Lower leg skin (tissue), 4 donors: ENCODE measurements around the gene NFYC. TPM values are rescaled to one million over a fixed set of nuclear protein-coding genes. Genes with fewer than 3 reads are reported as not detected.

Experiments
- DNase-seq, 2 donors: peaks; one replicate each; pipeline ENCODE4 v3.0.0-alpha.2; 2019; ENCODE audit warnings: low spot score in 2 of 2
- H3K4me3 ChIP-seq: fragments of 200-600 bp; sonication (generic); 2 replicates; pipeline ENCODE4 v1.5.1; 2017; ENCODE audit warnings: mild to moderate bottlenecking, low read depth; ENCODE audit not compliant: poor library complexity, severe bottlenecking
- POLR2A ChIP-seq, 2 donors: fragments of 450-650 bp; IDR thresholded peaks; one replicate each; pipeline ENCODE4 v1.6.1; 2016 to 2017; ENCODE audit warnings: antibody characterized with exemption in 2 of 2, mild to moderate bottlenecking in 1 of 2, moderate library complexity in 1 of 2
- WGBS, 2 donors: methylation state at CpG; one replicate each; pipeline ENCODE4 v1.1.5; 2018; 5-methylcytosine and 5-hydroxymethylcytosine counted together
- intact Hi-C: fragments of 100-400 bp; cut with DNase I; formaldehyde crosslinking; loops from one replicate; pipeline ENCODE4 v1.15.0; 2023; ENCODE audit warnings: low total_unique reads
- total RNA-seq, 4 donors: library from RNA; depleted of rRNA; stranded (reverse); fragments of >200 nt; gene quantifications; one replicate each; pipeline ENCODE4 v1.1.0, GENCODE V29; 2016
- TF ChIP-seq, protein P1 (sequence below), 3 donors: fragments of 450-650 bp; IDR thresholded peaks; one replicate each; pipeline ENCODE4 v1.5.1; 2016; ENCODE audit warnings: antibody characterized with exemption in 3 of 3, mild to moderate bottlenecking in 3 of 3, moderate library complexity in 2 of 3

Gene NFYC
- total RNA-seq, 4 donors from 2014 or later = 53.3 to 94.4 (median 68.0) TPM

DNA sequence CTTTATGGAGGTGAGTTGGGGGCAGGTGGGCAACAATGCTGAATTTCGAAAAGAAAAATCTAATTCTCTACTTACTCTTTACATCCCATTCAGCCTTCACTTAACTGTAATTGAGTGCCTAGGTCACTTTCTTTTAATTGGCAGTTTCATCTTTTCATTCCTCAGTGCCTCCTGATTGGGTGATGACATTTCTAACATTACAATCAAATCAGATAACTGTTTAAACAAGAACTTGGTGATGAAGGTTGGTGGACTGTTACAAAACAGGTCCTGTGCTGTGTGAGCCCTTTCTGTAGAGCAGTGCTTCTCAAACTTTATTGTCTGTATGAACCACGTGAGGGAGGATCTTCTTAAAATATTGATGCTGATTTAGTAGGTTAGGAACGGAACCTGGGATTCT is 51.9 kb downstream of the NFYC start:
- DNase-seq = no peak
- TF ChIP-seq, protein P1, sequence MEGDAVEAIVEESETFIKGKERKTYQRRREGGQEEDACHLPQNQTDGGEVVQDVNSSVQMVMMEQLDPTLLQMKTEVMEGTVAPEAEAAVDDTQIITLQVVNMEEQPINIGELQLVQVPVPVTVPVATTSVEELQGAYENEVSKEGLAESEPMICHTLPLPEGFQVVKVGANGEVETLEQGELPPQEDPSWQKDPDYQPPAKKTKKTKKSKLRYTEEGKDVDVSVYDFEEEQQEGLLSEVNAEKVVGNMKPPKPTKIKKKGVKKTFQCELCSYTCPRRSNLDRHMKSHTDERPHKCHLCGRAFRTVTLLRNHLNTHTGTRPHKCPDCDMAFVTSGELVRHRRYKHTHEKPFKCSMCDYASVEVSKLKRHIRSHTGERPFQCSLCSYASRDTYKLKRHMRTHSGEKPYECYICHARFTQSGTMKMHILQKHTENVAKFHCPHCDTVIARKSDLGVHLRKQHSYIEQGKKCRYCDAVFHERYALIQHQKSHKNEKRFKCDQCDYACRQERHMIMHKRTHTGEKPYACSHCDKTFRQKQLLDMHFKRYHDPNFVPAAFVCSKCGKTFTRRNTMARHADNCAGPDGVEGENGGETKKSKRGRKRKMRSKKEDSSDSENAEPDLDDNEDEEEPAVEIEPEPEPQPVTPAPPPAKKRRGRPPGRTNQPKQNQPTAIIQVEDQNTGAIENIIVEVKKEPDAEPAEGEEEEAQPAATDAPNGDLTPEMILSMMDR (IDR thresholded peaks at IDR 0.05) = no peak
- TF ChIP-seq POLR2A (IDR thresholded peaks at IDR 0.05) = no peak
- no peak overlapping the region for H3K4me3 ChIP-seq
- WGBS, 2 donors = 96 to 97% methylated on average over 3 of the region's 3 CpGs
- intact Hi-C loops = no loop called here

DNA sequence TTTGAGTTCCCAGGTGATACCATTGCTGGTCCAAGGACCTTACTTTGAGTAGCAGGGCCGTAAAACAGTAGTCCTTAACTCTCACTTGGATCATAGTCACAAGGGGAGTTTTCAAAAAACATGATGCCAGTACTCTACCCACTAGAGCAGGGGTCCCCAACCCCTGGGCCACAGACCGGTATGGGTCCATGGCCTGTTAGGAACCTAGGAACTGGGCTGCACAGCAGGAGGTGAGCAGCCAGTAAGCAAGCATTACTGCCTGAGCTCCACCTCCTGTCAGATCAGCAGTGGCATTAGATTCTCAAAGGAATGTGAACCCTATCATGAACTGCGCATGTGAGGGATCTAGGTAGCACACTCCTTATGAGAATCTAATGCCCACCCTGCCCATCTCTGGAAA is 52.4 kb downstream of the NFYC start:
- 97 to 100% methylated on average over 3 of the region's 3 CpGs for WGBS, 2 donors
- TF ChIP-seq, protein P1 (IDR thresholded peaks at IDR 0.05) = no peak
- no peak for TF ChIP-seq POLR2A (IDR thresholded peaks at IDR 0.05)
- no peak overlapping the region for H3K4me3 ChIP-seq
- DNase-seq = no peak
- intact Hi-C loops = no loop called here

DNA sequence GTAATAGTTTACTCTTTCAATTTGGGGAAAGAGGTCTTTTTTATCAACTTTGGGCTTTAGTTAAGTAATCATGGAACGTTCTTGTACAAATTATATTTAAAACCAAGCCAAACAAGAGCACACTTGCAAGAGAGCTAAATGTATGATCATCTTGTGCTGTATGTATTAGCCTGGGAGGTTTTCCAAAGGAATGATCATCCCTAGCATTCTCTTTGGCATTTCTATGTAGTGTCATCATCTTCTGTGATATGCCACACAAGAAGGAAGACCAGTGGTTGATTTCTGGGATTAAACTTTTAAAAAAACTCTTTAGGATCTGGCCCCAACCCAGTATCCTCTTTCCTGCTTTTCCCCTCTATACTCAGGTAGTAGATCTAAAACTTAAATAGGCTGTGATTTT is 53.7 kb downstream of the NFYC start:
- WGBS, 2 donors = 28 to 31% methylated on average over 1 of the region's 1 CpG
- H3K4me3 ChIP-seq = no peak overlapping the region
- DNase-seq = no peak
- TF ChIP-seq, protein P1 (IDR thresholded peaks at IDR 0.05) = no peak
- intact Hi-C loops = no loop called here

DNA sequence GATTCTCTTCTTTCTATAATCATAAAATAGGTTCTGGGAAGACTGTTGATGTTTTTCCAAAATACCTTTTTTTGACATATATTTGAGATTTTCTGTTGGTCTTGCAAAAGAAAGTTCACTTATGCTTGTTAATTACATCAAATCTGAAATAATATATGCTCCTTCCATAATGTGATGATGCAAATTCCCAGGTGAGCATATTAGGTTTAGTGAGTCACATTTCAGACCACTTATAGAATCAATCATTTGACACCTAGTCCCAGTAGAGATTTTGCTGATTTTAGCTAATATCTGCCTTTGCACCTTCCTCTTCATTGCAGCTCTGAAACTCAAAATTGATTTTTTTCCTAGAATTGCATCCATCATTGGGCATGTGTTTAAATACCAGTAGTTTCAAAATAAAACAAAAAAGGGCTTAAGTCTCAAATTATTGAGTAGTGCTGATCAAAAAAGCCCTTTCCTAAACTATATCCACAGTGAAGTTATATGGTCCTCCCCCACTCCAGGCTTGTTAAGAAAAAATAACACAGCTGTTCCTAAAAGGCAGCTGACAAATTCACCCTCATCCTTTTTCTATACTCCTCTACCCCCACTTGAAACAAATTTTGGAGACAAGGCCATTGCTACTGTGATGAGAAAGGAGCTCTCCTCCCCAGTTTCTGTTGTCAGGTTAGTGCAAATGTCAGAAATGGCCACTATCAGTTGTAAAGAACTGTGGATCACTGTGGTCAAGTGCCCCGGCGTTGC is 55.0 kb downstream of the NFYC start:
- 88 to 95% methylated on average over 2 of the region's 2 CpGs for WGBS, 2 donors
- intact Hi-C loops = no loop called here
- DNase-seq = no peak
- no peak for TF ChIP-seq POLR2A (IDR thresholded peaks at IDR 0.05)
- TF ChIP-seq, protein P1 (IDR thresholded peaks at IDR 0.05) = no peak
- no peak overlapping the region for H3K4me3 ChIP-seq

DNA sequence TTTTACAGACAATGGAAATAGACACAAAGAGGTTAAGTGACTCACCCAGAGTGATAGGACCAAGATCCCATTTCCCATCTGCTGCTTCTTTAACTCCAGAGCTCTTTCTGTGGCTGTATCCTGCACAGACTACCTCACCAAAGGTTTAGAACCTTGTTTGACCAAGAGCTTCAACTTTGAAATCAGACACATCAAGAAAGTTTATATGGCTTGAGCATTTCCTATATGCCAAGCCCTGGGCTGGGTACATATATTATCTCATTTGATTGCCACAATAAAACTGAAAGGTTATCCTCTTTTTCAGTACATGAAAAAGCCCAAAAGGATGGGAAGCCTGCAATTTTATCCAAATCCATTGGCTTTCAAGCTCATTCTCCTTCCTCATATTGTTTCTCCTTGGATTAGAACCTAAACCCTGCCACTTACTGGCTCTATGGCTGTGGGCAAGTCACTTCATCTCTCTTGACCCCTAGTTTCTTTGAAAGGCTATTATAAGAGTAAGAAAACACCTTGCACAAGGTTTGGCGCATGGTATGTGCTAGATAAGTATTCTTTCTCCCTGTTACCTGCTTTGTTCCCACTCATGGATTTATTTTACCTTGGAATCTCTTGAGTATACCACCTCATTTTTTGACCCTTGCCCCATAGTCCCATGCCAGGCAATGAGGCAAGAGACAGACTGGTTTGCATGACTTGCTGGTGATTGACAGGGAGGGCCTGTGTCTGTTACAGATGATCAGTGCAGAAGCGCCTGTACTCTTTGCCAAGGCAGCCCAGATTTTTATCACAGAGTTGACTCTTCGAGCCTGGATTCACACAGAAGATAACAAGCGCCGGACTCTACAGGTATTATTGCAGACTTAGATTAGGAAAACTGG is 57.6 kb downstream of the NFYC start:
- intact Hi-C loops = no loop called here
- no peak overlapping the region for H3K4me3 ChIP-seq
- no peak for TF ChIP-seq POLR2A (IDR thresholded peaks at IDR 0.05)
- TF ChIP-seq, protein P1 (IDR thresholded peaks at IDR 0.05) = no peak
- DNase-seq = no peak
- WGBS, 2 donors = 81 to 86% methylated on average over 5 of the region's 5 CpGs
